DND-41 (cell line): ENCODE measurements around the gene ACSF3.

Source experiments
- ATAC-seq: fragments of 200-7000 bp; cut with Tn5 transposase; 3 replicates; pipeline ENCODE4 v1.9.1; 2021; ENCODE audit warnings: low read depth; ENCODE audit not compliant: insufficient read depth
- DNase-seq: peaks from one replicate; pipeline ENCODE4 v3.0.0-alpha.2; 2020
- H2AFZ ChIP-seq: 2 replicates; pipeline ENCODE4 v1.6.0; 2012; ENCODE audit warnings: low read depth, low read length
- H3K27ac ChIP-seq: 2 replicates; pipeline ENCODE4 v1.5.1; 2012; ENCODE audit warnings: low read length, inconsistent platforms
- H3K27me3 ChIP-seq: fragments of 200-600 bp; sonication (generic); 2 replicates; pipeline ENCODE4 v1.6.0; 2012; ENCODE audit warnings: low read length, mild to moderate bottlenecking, inconsistent platforms; ENCODE audit not compliant: insufficient read depth, poor library complexity
- H3K36me3 ChIP-seq: 2 replicates; pipeline ENCODE4 v1.5.1; 2012; ENCODE audit warnings: low read length, inconsistent platforms; ENCODE audit not compliant: insufficient read depth
- H3K4me1 ChIP-seq: 2 replicates; pipeline ENCODE4 v1.5.1; 2012; ENCODE audit warnings: mild to moderate bottlenecking, low read length; ENCODE audit not compliant: insufficient read depth
- H3K4me2 ChIP-seq: 2 replicates; pipeline ENCODE4 v1.6.0; 2012; ENCODE audit warnings: mild to moderate bottlenecking, moderate library complexity, low read length, inconsistent platforms; ENCODE audit not compliant: insufficient read depth
- H3K4me3 ChIP-seq, 2 experiments: fragments of 200-600 bp in 1 of 2; shearing (Covaris generic) in 1 of 2; 2 replicates each; pipeline ENCODE4 v1.5.1; 2012 to 2016; ENCODE audit warnings: inconsistent platforms in 2 of 2, low read length in 2 of 2, mild to moderate bottlenecking in 2 of 2, low read depth in 1 of 2, moderate library complexity in 1 of 2
- H3K79me2 ChIP-seq: 2 replicates; pipeline ENCODE4 v1.6.0; 2012; ENCODE audit warnings: low read length, inconsistent platforms; ENCODE audit not compliant: insufficient read depth
- H3K9ac ChIP-seq: 2 replicates; pipeline ENCODE4 v1.6.0; 2012; ENCODE audit warnings: low read depth, mild to moderate bottlenecking, inconsistent platforms, low read length, moderate library complexity
- H3K9me3 ChIP-seq: 2 replicates; pipeline ENCODE4 v1.5.1; 2012; ENCODE audit warnings: low read length, moderate library complexity, mild to moderate bottlenecking, inconsistent platforms; ENCODE audit not compliant: insufficient read depth, severe bottlenecking
- H4K20me1 ChIP-seq: 2 replicates; pipeline ENCODE4 v1.6.0; 2012; ENCODE audit warnings: low read length; ENCODE audit not compliant: insufficient read depth
- EZH2 ChIP-seq: IDR thresholded peaks from 3 replicates; pipeline ENCODE4 v1.6.1; 2012; ENCODE audit warnings: borderline replicate concordance, low read depth, mild to moderate bottlenecking, moderate library complexity, low read length, inconsistent platforms; ENCODE audit not compliant: severe bottlenecking
- TF ChIP-seq, protein P1 (sequence below): IDR thresholded peaks from 2 replicates; pipeline ENCODE4 v1.5.1; 2012; ENCODE audit warnings: borderline replicate concordance, low read length, moderate library complexity, mild to moderate bottlenecking; ENCODE audit not compliant: poor library complexity, severe bottlenecking; ENCODE audit errors: extremely low read depth

ACSF3 gene

GRCh38 chr16:89177501-89177900, 83.8 kb downstream of the ACSF3 start:
- DNase-seq (no peak), ATAC-seq (no peak)
- Histone ChIP-seq H3K4me2 (no peak overlapping the region), H3K4me1 (no peaks in the 10 kb centered on the region), H4K20me1 (peaks cover 21% of the 10 kb centered on the region; the same call in 1 of the 2 replicates), H3K4me3 (no peak overlapping the region), H3K27me3 (no peaks in the 10 kb centered on the region), H3K9ac (no peak overlapping the region), H3K36me3 (no peaks in the 10 kb centered on the region), H3K27ac (no peak overlapping the region), H3K79me2 (no peaks in the 10 kb centered on the region), H2AFZ (no peak overlapping the region), H3K9me3 (no peaks in the 10 kb centered on the region)
- TF ChIP-seq, protein P1, sequence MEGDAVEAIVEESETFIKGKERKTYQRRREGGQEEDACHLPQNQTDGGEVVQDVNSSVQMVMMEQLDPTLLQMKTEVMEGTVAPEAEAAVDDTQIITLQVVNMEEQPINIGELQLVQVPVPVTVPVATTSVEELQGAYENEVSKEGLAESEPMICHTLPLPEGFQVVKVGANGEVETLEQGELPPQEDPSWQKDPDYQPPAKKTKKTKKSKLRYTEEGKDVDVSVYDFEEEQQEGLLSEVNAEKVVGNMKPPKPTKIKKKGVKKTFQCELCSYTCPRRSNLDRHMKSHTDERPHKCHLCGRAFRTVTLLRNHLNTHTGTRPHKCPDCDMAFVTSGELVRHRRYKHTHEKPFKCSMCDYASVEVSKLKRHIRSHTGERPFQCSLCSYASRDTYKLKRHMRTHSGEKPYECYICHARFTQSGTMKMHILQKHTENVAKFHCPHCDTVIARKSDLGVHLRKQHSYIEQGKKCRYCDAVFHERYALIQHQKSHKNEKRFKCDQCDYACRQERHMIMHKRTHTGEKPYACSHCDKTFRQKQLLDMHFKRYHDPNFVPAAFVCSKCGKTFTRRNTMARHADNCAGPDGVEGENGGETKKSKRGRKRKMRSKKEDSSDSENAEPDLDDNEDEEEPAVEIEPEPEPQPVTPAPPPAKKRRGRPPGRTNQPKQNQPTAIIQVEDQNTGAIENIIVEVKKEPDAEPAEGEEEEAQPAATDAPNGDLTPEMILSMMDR: no peak
- no peak for TF ChIP-seq EZH2

- no peak for TF ChIP-seq EZH2
- TF ChIP-seq, protein P1: no peak
- Histone ChIP-seq H3K79me2 (no peaks in the 10 kb centered on the region), H3K4me1 (no peaks in the 10 kb centered on the region), H3K36me3 (no peaks in the 10 kb centered on the region), H3K4me2 (no peak overlapping the region), H4K20me1 (peaks cover 14% of the 10 kb centered on the region; the same call in 1 of the 2 replicates), H3K4me3 (no peak overlapping the region), H3K27ac (no peak overlapping the region), H3K9ac (no peak overlapping the region), H3K27me3 (no peaks in the 10 kb centered on the region), H3K9me3 (no peaks in the 10 kb centered on the region), H2AFZ (no peak overlapping the region)
- no peak for DNase-seq
- ATAC-seq: no peak
Observed at GRCh38 chr16:89178453-89179147, 84.9 kb downstream of the ACSF3 start.

DNA sequence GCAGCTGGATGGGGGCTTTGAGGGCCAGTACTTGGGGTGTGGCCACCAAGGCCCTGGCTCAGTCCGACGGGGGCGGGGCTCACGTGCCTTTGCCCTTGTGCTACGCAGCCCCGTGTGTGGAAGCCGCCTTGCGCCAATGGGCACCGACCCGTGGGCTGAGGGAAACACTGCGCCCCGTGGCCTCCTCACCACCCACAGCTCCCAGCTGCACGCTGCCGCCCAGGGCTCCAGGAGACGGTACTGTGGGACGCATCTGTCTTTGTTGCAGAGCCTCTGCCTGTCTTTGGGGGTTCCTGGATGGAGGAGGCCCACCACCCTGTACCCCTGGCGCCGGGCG, 85.5 kb downstream of the ACSF3 start:
- no peak for TF ChIP-seq EZH2
- TF ChIP-seq, protein P1: no peak
- DNase-seq (no peak), ATAC-seq (no peak)
- no peak overlapping the region for H3K4me3 ChIP-seq
- no peak overlapping the region for H3K27ac ChIP-seq
- H3K27me3 ChIP-seq: no peaks in the 10 kb centered on the region
- no peak overlapping the region for H3K4me2 ChIP-seq
- H3K9me3 ChIP-seq: no peaks in the 10 kb centered on the region
- H3K9ac ChIP-seq: no peak overlapping the region
- 0 out of 2 replicates have a peak, but pooled peaks cover 9% of the 10 kb centered on the region for H4K20me1 ChIP-seq
- H3K36me3 ChIP-seq: no peaks in the 10 kb centered on the region
- H3K4me1 ChIP-seq: no peaks in the 10 kb centered on the region
- H3K79me2 ChIP-seq: no peaks in the 10 kb centered on the region
- no peak overlapping the region for H2AFZ ChIP-seq
